LNCaP clone FGC (cell line): ENCODE measurements around the gene DCAF4.

Experiments
- DNase-seq: peaks from one replicate; pipeline ENCODE4 v3.0.0-alpha.2; 2011; ENCODE audit warnings: low read depth
- H3K4me3 ChIP-seq: 2 replicates; pipeline ENCODE4 v1.5.1; 2011; ENCODE audit warnings: mild to moderate bottlenecking, low read depth, low read length, control low read depth
- TF ChIP-seq, protein P1 (sequence below): IDR thresholded peaks from 2 replicates; pipeline ENCODE4 v1.5.1; 2012; ENCODE audit warnings: mild to moderate bottlenecking; ENCODE audit not compliant: control insufficient read depth, insufficient read depth; ENCODE audit errors: extremely low read depth

DCAF4 gene

GRCh38 chr14:72968316-72968715 lies 42.1 kb downstream of the DCAF4 start:
- TF ChIP-seq, protein P1, sequence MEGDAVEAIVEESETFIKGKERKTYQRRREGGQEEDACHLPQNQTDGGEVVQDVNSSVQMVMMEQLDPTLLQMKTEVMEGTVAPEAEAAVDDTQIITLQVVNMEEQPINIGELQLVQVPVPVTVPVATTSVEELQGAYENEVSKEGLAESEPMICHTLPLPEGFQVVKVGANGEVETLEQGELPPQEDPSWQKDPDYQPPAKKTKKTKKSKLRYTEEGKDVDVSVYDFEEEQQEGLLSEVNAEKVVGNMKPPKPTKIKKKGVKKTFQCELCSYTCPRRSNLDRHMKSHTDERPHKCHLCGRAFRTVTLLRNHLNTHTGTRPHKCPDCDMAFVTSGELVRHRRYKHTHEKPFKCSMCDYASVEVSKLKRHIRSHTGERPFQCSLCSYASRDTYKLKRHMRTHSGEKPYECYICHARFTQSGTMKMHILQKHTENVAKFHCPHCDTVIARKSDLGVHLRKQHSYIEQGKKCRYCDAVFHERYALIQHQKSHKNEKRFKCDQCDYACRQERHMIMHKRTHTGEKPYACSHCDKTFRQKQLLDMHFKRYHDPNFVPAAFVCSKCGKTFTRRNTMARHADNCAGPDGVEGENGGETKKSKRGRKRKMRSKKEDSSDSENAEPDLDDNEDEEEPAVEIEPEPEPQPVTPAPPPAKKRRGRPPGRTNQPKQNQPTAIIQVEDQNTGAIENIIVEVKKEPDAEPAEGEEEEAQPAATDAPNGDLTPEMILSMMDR: no peak
- DNase-seq: no peak
- no peak overlapping the region for H3K4me3 ChIP-seq

GRCh38 chr14:72970058-72970630 lies 43.9 kb downstream of the DCAF4 start:
- TF ChIP-seq, protein P1: no peak
- H3K4me3 ChIP-seq: no peak overlapping the region
- no peak for DNase-seq

GRCh38 chr14:72970824-72971434 lies 44.7 kb downstream of the DCAF4 start:
- H3K4me3 ChIP-seq: no peak overlapping the region
- DNase-seq: no peak
- TF ChIP-seq, protein P1: no peak

DNA sequence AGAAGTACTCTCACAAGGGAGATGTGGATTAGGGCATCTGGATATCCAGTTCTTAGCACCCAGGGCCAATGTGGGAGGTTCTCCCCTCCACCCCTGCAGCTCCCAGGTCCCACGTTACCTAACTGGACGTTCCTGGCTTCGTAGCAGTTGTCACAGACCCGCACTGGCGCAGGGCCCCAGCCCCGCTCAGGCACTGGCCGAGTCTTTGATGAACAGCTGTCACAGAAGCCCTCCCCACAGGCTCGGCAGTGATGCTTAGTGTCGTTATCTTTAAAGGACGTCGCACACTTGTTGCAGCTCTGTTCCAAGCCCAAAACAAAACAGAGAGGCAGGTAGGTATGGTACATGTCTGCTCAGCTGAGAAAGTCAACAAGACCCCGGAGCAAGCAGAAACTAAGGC lies 48.4 kb downstream of the DCAF4 start:
- no peak overlapping the region for H3K4me3 ChIP-seq
- TF ChIP-seq, protein P1: no peak
- DNase-seq: no peak

DNA sequence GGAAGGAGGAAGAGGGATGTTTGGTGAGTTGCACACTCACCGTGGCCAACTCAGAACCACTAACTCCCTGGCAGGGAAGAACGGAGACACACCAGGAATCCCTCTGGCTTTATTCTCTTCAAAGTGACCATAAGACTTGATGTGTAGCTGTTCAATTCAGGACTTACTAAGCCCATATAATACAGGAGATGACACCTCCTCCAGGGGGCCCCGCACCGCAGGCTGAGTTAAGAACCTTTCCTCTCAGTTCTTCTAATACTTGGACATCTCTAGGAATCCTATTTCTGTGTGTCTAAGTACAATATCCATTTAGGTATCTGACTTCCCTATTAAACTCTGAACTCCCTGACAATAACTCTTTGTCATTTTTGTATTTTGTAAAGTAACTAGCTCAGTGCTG lies 49.5 kb downstream of the DCAF4 start:
- DNase-seq: no peak

DNA sequence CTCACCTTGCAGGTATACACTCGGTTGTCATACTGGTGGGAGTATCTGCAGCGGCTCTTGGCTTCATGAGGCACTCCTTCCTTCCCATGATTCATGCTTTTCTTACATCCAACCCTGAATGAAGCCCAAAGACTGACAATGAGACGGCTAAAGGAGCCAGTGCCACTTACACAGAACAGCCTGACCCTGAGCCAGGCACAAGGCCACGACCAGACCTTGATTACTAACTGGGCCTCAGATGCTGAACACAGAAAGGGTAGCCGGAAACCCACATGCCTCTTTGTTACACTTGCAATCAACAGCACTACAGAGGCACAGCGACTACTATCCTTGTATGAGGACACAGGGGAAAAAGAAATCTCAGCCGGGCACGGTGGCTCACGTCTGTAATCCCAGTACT lies 52.6 kb downstream of the DCAF4 start:
- no peak for DNase-seq
- TF ChIP-seq, protein P1: no peak
- no peak overlapping the region for H3K4me3 ChIP-seq

More for the DNA sequence above, 49.5 kb downstream of the DCAF4 start:
- TF ChIP-seq, protein P1: no peak
- H3K4me3 ChIP-seq: no peak overlapping the region

GRCh38 chr14:72980863-72981262 lies 54.6 kb downstream of the DCAF4 start:
- TF ChIP-seq, protein P1: no peak
- no peak overlapping the region for H3K4me3 ChIP-seq
- DNase-seq: no peak
